ENCODE results near the gene CACNA1S.

The CACNA1S gene

DNA sequence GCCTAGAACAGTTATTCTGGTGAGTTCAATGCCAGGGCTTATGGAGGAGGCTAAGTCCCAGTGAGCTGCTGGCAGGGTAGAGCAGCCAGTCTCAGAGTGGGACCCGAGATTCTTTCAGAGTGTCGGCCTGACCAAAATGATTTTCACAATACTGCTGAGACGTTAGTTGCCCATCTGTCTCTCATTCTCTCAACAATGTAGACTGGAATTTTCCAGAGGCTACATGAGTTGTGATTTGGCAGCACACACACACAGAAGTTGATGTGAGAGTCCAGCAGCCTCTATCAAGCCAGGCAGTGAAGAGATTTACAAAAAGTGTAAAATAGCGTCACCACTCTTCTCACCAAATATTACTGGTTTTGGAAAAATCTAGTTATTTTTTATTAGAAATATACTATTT lies 21.7 kb downstream of the CACNA1S start:
- no peak for DNase-seq

DNA sequence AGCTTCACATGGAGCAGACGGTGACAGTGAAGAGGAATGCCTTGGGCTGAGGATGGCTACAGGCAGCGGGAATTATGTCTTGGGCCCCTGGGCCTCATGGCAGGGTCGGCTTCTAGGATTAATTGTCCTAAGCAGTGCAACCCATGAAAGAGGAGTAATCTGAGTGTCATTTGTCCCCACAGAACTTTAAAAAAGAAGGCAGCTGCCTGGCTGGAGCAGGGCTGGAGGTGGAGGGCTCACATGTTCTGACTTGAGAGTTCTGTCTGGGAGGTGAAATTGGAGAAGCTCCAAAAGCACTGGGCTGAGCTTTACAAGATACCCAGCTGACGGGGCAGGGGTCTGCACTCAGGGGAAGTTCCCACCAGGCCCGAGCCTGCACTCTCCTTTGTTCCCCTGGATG lies 22.6 kb downstream of the CACNA1S start:
- no peak for DNase-seq

DNA sequence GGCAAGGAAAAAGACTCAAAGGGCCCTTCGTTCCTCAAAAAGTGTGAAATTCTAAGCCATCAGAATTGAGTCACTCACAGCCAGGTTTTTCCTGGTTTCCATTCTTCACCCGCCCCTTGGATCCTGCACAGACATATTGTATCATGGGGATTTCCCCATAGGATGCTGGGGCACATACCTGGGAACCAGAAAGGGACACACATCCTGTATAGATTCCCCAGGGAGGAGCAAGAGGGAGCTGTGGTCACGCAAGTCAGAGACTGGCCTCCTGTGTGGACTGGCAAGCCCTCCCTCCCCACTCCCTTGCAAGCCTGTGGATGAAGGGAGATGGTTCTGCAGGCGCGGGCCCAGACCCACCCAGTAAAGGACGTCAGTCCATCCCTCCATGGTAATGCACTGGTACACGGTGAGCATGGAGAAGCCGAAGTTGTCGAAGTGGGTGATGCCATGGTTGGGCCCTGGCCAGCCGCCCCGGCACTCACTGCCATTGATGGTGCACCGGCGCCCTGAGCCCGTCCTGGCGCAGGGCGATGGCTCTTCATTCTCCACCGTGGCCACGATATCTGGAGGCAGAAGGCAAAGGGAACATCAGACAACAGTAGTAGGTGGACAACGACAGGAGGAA lies 23.2 kb downstream of the CACNA1S start:
- DNase-seq = no peak

DNA sequence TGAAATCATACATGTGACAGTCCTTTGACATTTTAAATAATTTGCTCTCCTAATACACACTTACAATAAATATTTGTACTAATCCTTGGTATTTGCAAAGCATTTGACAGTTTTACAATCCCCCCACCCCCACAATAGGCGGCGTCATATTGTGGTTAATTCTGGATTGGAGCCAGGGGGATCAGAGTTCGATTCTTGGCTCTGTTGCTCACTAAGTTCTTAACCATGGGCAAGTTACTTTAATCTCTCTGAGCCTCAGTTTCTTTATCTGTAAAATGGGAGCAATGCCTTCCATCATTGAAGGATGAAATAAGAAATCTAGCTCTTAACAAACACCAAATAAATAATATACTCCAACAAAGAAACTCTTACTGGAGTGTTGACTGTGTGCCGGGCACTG lies 23.8 kb downstream of the CACNA1S start:
- DNase-seq = no peak

DNA sequence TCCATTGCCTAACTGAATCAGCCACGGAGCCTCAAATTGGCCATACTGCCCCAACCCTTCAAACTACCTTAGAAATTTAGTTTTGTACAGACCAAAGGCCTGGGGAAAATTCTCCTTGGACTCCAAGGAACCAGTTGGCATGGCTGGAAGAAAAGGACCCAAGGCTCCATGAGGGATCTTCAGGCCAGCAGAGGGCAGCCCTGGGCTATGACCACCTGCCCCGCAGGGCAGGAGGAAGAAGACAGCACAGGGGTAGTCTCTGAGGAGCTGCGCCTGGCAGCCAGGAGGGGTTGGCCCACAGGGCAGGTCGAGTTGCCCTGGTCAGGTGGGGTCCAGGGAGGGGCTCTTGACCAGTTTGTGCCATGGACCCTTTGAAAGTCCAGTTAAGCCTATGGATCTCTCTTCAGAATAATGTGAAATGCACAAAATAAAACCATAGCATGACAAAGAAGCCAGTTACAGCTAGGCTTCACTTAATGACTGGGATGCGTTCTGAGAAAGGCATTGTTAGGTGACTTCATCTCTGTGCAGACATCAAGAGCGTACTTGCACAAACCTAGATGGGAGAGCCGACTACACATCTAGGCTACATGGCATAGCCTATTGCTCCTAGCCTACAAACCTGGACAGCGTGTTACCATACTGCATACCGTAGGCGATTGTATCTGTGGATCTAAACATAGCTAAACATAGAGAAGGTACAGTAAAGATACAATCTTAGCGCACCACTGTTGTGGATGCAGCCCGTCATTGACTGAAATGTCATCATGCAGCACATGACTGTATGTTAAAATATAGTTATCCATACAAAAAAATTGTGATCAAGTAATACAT lies 26.1 kb downstream of the CACNA1S start:
- DNase-seq = peak; percentile 26 to 30

DNA sequence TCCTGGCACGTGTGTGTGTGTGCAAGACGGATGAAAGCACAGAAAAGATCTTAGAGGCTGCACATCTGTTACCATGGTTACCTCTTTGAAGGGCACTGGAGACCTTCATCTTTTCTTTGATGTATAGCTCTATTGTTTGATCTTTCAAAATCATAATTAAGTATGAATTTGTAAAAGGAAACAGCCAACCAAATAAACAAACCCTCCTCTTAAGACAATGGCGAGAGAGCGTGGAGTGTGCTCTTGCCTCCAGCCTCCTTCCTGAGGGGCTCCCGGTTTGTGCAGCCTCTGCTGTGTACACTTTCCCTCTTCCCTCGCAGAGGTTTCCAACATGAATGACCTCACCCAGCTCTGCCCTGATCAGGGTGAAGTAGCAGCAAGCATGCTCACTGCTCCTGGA lies 27.9 kb downstream of the CACNA1S start:
- peak in 1 of 2 donors; percentile 7 for DNase-seq

DNA sequence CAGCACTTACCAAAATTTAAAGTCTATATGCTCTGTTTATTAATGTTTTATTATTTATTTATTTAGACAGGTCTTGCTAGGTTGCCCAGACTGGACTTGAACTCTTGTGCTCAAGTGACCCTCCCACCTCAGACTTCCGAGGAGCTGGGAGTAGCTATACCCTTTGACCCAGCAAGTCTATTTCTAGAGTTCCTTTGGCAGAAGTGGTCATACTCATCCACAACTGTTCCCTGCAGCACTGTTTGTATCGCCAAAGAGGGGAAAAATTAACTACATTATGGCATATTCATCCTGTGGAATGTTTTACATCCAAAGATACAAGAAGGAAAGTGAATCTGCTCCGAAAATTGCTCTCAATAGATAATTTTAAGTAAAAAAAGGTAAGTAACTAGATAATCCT lies 28.5 kb downstream of the CACNA1S start:
- no peak for DNase-seq

DNA sequence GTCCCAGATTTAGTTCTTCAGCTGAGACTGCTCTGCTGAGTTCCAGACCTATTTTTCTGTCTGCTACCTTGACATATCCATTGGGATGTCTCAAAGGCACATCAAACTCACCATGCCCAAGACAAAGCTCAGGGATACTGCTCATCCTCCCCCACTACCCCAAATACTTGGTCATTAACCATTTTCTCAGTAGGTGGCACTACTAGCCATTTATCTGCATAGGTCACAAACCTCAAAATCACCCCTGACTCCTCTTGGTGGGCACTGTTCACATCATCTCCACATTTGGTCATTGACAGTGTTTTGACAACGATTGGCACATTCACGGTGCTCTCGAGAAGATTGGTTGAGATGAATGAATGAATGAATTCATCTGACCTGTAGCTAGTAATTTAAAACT lies 32.1 kb downstream of the CACNA1S start:
- DNase-seq = no peak

DNA sequence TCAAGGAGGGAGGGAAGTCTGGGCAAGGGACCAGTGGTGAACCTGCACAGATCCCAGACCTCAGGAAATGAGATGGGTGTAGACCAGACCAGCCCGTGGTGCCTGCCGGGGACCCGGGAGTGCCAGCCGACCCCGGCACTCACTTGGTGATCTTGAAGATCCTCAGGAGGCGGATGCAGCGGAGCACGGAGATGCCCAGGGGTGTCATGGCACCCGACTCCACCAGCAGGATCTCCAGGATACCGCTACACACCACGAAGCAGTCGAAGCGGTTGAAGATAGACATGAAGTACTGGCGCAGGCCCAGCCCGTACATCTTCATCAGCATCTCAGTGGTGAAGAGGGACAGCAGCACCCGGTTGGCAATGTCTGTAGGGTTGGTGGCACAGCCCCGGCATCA lies 34.5 kb downstream of the CACNA1S start:
- DNase-seq = no peak

DNA sequence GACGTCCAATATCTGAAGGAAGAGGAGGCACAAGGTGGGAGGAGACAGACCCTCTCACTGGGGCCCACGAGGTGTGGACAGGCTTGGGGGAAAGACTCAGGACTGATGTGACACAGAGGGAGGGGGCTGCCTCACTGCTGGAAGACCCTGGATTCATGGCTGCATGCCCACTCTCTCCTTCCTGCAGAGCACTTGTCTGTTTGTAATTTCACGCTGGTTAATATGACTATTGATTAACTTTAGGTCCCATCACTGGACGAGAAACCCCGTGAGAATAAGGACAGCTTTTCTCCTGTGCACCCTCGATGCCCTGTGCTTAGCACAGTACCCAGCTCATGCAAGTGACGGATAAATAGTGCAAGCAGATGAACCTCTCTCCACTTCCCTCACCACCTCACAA lies 35.1 kb downstream of the CACNA1S start:
- no peak for DNase-seq

DNA sequence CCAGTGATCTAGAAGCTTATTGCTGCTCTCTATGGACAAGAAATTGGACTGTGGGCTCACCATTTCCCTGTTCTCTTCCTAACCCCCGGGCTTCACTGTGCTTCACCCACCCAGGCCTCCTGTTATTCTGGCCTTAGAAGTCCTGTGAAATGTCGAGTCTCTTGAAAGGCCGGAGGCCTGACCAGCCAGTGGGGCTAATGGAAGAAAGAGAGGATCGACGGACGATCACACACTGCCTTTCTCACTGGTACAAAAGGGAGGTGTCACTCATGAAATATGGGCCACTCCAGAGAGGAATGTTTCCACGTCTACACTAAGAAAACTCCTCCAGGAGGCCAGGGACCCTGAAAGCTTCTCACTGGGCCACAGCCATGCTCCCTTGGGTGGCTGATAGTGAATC lies 36.1 kb downstream of the CACNA1S start:
- DNase-seq = no peak

DNA sequence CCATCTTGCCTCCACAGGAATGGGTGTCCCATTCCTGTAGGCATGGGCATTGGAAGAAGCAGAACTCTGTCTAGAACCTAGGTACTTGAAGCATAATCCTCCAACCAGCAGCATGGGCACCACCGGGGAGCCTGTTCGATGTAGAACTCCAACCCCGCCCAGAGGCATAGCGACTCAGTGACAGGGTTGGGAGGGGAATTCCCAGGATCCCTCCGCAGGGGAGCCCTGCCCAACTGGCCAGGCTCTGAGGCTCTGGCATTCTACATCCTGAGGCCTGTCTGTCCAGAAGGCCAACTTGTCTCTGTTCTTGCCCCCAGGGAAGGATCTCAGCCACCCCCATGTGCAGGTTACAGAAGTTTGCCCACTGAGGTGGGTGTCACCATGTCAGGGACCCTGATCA lies 38.2 kb downstream of the CACNA1S start:
- DNase-seq = no peak

DNA sequence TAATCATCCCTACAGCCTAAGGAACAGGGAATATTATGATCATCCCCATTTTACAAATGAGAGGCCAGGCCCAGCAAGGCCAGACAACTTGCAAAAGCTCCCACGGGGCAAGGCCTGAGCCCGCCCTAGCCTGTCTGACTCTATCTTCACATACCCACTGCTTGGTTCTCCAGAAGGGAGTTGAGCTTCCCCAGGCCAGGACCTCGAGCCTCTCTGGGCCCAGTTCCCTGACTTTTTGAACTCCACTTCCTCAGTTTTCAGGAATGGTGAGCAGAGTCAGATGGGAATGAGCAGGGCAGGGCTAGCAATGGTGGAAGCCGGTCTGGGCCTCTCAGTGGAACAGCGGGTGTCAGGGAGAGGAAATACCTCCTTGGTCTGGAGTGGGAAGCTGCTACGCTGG lies 39.3 kb downstream of the CACNA1S start:
- no peak for DNase-seq

DNA sequence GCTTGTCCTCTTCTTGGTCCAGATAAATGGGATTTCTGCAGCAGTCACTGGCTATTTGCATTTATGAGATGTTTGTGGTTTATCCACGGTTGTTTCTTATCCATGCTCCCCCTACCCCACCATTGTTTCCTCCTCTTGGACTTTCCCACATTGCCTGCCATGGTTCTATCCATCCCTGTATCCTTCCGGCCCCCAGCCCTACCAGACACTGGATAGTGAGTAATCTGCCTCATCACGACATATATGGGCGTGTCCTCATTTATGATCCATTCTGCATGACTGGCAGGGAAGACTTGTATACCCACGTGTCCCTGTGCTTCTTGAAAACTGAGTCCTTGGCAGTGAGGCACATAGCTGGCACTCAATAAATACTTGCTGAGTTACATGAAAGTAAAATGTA lies 40.1 kb downstream of the CACNA1S start:
- DNase-seq = no peak

DNA sequence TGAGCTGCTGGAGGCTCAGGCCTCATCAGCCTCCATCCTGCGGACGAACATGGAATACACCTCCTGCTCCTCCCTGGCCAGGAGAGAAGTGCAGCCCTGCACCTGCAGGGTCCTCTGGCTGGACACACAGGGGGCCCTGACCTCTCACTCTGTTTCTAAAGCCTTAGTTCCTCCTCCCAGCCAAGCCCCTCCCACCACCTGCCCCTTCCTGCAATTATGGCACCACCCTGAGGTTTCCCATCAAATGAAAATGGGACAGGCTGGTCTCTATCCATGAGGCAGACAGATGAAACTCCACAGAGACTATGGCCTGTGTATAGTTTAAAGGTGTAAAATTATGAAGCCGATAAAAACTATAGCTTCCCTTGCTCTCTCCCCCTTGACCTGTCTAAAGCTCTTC lies 42.6 kb downstream of the CACNA1S start:
- no peak for DNase-seq

DNA sequence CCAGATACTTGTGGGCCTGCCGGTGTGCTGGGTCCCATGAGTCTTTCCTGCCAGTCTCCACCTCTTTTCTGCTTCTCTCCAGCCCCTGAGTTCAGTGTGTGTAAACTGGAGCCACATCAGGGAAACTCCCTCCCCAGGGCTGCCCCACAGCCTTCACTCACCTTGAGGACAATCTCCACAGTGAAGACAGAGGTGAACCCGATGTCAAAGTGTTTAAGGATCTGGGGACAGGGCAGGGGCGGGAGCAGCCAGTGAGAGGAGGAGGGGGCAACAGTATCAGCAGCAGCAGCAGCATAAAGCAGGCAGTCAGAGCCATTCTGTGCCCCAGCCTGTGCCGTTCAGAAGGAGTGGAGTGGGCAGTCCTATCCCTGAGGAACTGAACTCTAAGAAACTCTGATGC lies 43.2 kb downstream of the CACNA1S start:
- no peak for DNase-seq

DNA sequence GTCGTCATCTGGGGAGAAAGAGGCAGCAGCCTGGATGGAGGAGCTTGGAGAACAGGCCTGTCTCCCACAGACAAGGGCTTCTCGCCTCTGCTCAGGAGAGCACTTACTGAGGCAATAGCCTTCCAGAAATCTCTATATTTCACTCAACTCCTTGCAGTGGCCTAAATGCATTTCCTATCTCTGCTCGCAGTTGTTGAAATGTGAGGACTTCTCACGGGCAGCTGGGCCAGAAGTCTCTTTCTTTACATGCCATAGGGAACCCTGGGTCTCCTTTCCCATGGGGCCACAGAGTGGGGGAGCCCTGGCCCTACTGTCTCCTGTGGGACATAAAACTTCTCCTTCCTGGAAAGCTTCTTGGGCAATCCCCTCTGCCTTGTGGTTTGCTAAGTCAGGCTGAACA lies 45.2 kb downstream of the CACNA1S start:
- DNase-seq = no peak

DNA sequence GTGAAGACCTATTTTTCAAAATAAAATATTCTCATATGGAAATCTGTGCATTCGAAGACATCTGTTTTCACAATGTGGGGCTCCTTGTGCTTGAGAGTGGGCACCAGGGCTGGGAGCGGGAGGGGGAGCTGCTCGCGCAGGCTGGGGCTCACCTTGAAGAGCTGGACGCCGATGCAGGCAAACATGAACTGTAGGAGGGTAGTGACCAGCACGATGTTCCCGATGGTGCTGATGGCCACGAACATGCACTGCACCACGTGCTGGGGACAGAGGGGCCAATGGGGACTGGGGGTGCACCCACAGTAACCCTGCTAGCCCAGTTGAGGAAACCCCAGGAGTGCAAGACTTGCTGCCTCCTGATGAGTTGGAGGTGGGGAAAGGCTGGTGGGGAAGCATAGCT lies 46.5 kb downstream of the CACNA1S start:
- DNase-seq = no peak

DNA sequence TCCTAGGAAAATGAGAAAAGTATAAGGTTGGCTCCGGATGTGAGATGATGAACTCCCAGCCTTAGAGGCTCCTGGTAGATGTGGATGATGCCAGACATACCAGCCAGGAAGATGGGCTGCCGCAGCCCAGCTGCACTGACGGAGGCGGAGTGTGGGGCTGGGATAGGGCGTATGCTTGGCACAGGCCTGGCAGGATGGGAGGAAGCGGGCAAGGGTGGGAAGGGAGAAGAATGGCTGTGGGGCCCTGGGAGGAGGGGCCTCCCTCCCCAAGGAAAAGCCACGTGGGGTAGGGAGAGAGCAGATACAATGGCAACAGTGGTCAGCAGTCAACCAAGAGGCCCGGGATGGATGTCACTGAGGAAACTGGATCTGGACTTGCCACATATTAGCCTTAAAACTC lies 47.4 kb downstream of the CACNA1S start:
- no peak for DNase-seq

DNA sequence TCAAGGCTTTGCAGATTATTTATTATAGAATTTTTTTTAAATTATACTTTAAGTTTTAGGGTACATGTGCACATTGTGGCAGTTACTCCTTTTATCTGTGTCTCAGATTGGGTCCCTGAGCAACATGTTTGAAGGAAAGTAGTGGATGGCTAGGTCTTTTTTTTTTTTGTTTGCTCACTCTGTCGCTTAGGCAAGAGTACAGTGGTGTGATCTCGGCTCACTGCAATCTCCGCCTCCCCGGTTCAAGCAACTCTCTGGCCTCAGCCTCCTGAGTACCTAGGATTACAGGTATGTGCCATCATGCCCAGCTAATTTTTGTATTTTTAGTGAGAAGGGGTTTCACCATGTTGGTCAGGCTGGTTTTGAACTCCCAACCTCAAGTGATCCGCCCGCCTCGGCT lies 49.1 kb downstream of the CACNA1S start:
- DNase-seq = no peak

DNA sequence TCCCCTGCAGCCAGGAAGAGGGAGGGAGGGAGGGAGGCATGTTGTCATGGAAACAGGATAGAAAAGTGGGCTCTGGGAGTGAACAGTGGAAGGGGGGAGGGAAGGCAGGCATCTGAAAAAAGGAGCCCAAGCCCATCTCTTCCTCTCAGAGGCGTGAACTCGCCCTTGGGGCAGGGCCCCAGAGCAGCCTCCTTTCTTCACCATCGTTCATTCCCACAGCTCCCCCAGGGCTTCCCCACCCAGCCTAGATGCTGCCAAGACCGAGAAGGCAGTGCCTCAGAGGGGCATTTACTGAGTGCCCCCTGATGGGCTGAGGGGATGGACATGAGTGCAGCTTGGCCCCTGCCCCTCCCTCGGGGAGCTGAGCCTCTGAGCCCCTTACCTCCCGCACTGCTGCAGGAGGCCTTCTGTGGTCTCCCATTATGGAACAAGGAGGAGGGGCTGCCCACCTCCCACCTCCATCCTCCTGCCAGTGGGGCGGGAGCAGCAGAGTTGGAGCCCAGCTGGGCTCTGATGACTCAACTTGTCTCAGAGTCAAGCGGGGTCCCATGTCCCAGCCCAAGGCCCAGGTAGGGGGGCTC lies 49.6 kb downstream of the CACNA1S start:
- no peak for DNase-seq

DNA sequence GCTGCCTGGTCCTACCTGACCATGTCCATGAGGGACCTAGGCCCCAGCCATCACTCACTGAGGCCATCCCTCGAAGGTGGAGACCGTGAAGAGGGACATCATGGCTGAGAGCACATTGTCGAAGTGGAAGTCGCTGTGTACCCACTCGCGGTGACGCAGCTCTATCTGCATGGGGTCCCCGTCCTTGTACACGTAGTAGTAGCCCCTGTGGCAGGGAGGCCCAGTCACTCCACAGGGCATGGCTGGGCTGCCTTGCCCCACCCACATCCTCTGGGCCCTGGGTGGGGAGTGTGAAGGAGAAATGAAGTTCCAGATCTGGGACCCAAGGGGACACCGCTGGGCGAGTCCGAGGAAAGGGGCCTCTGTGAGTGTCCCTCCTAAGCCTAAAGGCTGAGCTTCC lies 50.3 kb downstream of the CACNA1S start:
- no peak for DNase-seq

DNA sequence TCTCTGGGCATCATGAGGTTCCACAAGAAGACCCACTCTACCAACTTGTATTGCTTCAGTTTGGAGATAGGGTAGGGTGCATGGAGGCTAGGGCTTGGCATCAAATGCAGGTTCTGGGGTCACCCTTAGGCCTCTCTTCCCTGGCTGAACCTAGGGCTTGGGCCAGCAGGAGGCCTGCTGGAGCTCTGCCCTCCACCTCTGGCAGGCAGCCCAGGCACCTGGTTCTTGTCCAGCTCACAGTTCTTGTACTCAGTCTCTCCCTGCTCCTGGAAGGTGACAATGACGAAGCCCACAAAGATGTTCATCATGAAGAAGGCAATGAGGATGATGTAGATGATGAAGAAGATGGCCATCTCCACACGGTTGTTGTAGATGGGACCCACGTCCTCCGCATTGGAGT lies 51.2 kb downstream of the CACNA1S start:
- no peak for DNase-seq

DNA sequence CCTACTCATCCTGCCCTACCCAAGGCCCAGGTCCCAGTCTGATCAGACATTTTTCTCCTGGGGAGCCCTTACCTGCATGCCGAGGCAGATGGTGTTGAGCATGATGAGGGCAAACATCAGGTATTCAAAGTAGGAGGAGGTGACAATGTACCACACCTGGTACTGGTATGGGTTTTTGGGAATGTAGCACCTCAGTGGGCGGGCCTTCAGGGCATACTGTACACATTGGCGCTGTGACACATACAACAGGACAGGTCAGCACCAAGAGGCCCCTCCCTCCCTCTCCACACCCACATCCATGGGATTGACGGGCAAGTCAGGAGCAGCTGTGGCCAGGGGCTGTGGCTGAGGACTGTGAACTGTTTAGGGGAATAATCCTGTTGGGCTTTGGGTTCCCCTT lies 51.6 kb downstream of the CACNA1S start:
- no peak for DNase-seq
